Mucosa of descending colon (tissue), 3 donors: ENCODE data around the gene TSPAN15. TPM values are rescaled to one million over a fixed set of nuclear protein-coding genes. Genes with fewer than 3 reads are reported as not detected.

Source experiments
- ATAC-seq: fragments of 200-7000 bp; cut with Tn5 transposase; one replicate; pipeline ENCODE4 v1.9.1; 2020; ENCODE audit warnings: mild to moderate bottlenecking, moderate library complexity
- DNase-seq, 3 donors: peaks; one replicate each; pipeline ENCODE4 v3.0.0-alpha.2; 2020
- H3K36me3 ChIP-seq: fragments of 200-600 bp; one replicate; pipeline ENCODE4 v1.8.0; 2021; ENCODE audit warnings: low read depth, mild to moderate bottlenecking
- H3K4me1 ChIP-seq: fragments of 200-600 bp; one replicate; pipeline ENCODE4 v1.8.0; 2021; ENCODE audit warnings: low read depth, mild to moderate bottlenecking
- H3K4me3 ChIP-seq: fragments of 200-600 bp; one replicate; pipeline ENCODE4 v1.8.0; 2021; ENCODE audit warnings: mild to moderate bottlenecking
- H3K9me3 ChIP-seq: fragments of 200-600 bp; one replicate; pipeline ENCODE4 v1.8.0; 2021; ENCODE audit warnings: mild to moderate bottlenecking
- intact Hi-C, 2 donors: fragments of 100-400 bp; cut with DNase I in 1 of 2; cut with micrococcal nuclease in 1 of 2; formaldehyde crosslinking; loops; one replicate each; pipeline versions ENCODE4 v1.11.0 to v1.11.1; 2022; cut with DNase I, micrococcal nuclease
- total RNA-seq, 3 donors: library from RNA; stranded (reverse); fragmentation: NEBNext Ultra II Directional in 2 of 3; extraction: Animal tissue kit (Norgen Biotek cat#: 25700) in 2 of 3; gene quantifications; one replicate each; pipeline versions ENCODE4 v1.2.1 to v1.2.4, GENCODE V29; 2021 to 2023
- TF ChIP-seq, protein P1 (sequence below): fragments of 200-600 bp; IDR thresholded peaks from one replicate; pipeline ENCODE4 v1.8.0; 2022; ENCODE audit warnings: antibody characterized with exemption, mild to moderate bottlenecking
- donor health status: DM: no; HTN: no; CAD: no; lungs with moderate emphysema.
- donor health status: DM: no; HTN: no; CAD: no.
- donor health status: DM: no; HTN: yes; CAD: no.

The TSPAN15 gene
- total RNA-seq, 3 donors from 2014 or later, result 118 to 183 (median 139) TPM

DNA sequence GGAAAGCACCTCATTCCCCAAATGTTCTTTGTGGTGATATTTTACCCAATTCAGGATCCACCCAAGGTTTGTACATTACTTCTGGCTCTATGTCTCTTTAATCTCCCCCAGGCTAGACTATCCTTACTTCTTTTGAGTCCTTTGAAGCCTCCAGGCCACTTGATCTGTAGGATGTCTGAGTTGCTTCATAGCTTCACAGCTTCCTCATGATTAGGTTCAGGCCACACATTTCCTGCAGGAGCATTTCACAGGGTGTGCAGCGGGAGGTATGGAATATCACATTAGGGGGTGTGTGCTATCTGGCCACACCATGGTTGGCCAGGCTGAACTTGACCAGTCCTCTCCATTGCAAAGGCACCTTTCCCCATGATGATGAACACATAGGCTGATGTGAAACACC, 18.7 kb downstream of the TSPAN15 start:
- no peaks in the 10 kb centered on the region for H3K36me3 ChIP-seq
- intact Hi-C loops, result no loop called here
- DNase-seq (no peak), ATAC-seq (no peak)
- peaks cover 10% of the 10 kb centered on the region for H3K4me1 ChIP-seq
- H3K4me3 ChIP-seq, result no peak overlapping the region
- no peaks in the 10 kb centered on the region for H3K9me3 ChIP-seq
- TF ChIP-seq, protein P1, sequence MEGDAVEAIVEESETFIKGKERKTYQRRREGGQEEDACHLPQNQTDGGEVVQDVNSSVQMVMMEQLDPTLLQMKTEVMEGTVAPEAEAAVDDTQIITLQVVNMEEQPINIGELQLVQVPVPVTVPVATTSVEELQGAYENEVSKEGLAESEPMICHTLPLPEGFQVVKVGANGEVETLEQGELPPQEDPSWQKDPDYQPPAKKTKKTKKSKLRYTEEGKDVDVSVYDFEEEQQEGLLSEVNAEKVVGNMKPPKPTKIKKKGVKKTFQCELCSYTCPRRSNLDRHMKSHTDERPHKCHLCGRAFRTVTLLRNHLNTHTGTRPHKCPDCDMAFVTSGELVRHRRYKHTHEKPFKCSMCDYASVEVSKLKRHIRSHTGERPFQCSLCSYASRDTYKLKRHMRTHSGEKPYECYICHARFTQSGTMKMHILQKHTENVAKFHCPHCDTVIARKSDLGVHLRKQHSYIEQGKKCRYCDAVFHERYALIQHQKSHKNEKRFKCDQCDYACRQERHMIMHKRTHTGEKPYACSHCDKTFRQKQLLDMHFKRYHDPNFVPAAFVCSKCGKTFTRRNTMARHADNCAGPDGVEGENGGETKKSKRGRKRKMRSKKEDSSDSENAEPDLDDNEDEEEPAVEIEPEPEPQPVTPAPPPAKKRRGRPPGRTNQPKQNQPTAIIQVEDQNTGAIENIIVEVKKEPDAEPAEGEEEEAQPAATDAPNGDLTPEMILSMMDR, result no peak

DNA sequence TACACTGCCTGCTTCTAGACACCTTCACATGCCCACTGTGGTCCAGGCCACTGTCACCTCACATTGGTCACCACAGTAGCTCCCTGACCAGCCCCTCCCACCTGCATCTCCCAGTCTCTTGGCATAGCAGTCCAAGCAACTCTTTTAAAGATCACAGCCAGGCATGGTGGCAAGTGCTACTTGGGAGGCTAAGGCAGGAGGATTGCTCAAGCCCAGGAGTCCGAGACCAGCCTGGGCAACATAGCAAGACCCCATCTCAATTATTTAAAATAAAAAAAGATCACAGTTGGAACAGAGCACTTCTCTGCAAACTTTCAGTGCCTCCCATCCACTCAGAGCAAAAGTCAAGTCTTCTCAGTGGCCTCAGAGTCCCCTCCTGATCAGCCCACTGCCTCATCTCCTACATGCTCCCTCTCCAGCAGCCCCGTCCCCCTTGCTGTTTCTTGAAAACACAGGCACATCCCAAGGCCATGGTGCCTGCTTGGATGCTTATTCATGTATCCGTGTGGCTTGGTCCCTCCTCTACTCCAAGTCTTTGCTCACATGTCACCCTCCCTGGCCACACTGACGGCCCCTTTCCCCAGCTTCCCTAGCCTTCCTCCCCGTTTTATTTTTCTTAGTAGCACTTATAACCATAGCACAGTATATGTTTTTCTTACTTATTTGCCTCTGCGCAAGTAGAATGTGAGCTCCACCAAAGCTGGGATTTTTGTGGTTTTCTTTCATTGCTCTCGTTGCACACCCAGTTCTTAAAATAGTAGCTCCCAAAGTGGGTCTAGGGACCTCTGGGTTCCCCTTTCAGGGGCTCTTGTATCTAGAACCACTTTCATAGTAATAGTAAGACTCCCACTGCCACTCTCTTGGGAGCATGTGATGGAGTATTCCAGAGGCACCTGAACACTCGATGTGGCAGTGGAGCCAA, 19.5 kb downstream of the TSPAN15 start:
- TF ChIP-seq, protein P1, result no peak
- ATAC-seq (no peak), DNase-seq (no peak)
- intact Hi-C loops, result no loop called here
- no peak overlapping the region for H3K4me3 ChIP-seq
- no peaks in the 10 kb centered on the region for H3K36me3 ChIP-seq
- H3K9me3 ChIP-seq, result no peaks in the 10 kb centered on the region
- H3K4me1 ChIP-seq, result peaks cover 6% of the 10 kb centered on the region

DNA sequence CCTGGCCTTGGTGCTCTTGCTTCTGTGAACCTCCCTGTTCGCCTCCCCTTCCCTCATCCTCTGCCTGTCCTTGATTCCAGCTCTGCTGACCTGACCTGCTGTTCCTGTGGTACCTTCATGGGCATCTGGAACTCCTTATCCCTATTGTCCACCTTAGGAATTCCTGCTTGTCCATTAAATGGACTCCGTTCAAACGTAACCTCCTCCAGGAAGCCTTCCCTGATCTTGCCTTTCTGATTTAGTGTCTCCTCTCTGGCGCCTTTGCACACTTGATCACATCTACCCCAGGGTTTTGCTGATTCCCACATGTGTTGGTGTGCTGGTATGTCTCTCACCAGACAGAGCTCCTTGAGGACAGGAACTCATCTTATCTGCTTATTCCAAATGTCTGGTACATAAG, 20.9 kb downstream of the TSPAN15 start:
- TF ChIP-seq, protein P1, result no peak
- H3K4me3 ChIP-seq, result no peak overlapping the region
- H3K36me3 ChIP-seq, result no peaks in the 10 kb centered on the region
- no peak for DNase-seq
- H3K9me3 ChIP-seq, result no peaks in the 10 kb centered on the region
- intact Hi-C loops, result no loop called here
- no peak for ATAC-seq
- H3K4me1 ChIP-seq, result peaks cover 6% of the 10 kb centered on the region

DNA sequence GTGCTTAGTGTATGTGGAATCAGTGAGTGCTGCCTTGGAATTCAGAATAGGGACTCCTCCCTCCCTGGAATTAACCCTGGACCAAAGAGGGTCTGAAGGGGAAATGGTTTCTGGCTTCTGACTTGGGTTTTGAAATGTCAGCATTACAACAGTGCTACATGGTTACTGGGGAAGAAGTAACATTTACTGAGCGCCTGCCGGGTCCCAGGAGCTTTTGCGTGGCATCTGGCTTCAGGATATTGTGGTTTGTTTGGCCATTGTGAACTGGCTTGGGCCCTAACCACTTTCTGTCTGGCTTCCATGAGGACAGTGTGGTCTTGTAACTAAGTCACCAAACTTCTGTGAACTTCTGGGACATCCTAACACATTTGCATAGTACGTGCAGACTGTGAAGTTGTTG, 21.3 kb downstream of the TSPAN15 start:
- intact Hi-C loops, result no loop called here

DNA sequence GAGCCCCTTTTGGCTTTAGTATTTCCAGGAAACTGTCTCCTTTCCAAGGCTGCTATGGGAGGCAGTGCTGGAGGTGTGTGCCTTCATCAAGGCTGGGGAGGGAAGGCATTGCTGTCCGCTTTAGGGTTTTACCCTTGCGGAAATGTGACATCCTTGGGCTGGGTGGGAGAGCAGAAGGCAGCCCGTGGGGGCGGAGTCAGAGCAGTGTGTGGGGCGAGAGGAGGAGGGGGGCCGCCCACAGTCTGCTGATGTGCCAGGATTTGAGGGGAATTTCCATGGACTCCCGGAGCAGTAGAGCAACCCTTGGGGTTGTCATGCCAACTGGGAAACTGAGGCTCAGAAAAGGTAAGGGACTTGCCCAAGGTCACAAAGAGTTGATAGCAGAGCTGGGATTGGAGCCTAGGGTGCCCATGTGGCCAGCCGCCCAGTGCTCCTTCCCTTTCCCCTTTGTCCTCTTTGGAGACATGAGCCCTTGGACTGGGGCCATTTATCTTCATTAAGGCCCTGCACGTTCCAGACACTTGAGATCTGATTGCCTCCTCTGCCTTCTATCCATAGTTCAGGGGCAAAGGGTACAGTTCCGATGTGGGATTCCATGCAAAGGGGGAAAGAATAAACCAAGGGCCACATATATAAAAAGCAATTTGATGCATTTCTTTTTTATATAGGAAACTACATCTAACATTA, 22.2 kb downstream of the TSPAN15 start:
- DNase-seq, result no peak
- intact Hi-C loops, result no loop called here
- ATAC-seq, result no peak
- H3K4me1 ChIP-seq, result peaks cover 8% of the 10 kb centered on the region
- TF ChIP-seq, protein P1, result no peak
- H3K4me3 ChIP-seq, result no peak overlapping the region
- H3K36me3 ChIP-seq, result no peaks in the 10 kb centered on the region
- H3K9me3 ChIP-seq, result no peaks in the 10 kb centered on the region

More for the DNA sequence above, 21.3 kb downstream of the TSPAN15 start:
- Histone ChIP-seq H3K4me1 (peaks cover 6% of the 10 kb centered on the region), H3K4me3 (no peak overlapping the region), H3K9me3 (no peaks in the 10 kb centered on the region), H3K36me3 (no peaks in the 10 kb centered on the region)
- no peak for DNase-seq
- peak; percentile 4 for ATAC-seq
- TF ChIP-seq, protein P1, result no peak
